ENCODE data around the gene BMPR2. TPM values are rescaled to one million over a fixed set of nuclear protein-coding genes. Genes with fewer than 3 reads are reported as not detected.

Gene BMPR2
- total and polyA plus RNA-seq, 10 donors = 3.2 to 71.3 (median 50.4) TPM

GRCh38 chr2:202583709-202584219, 207.6 kb downstream of the BMPR2 start:
- DNase-seq = no peak
- Histone ChIP-seq H3K4me1 (peaks cover 3 to 6% (median 5%) of the 10 kb centered on the region in 6 donors), H3K27me3 (replicated peaks in 1 of 7) (no peaks in the 10 kb centered on the region), H3K36me3 (no peaks in the 10 kb centered on the region), H3K27ac (no peak overlapping the region), H3K9me3 (peaks cover 0 to 9% (median 5%) of the 10 kb centered on the region in 8 donors), H3K4me3 (no peak overlapping the region)
- TF ChIP-seq POLR2A (IDR thresholded peaks at IDR 0.05) (no peak), CTCF (IDR thresholded peaks at IDR 0.05 in 8 of 11, conservative IDR thresholded peaks at IDR 0.05 in 3 of 11) (no peak), POLR2AphosphoS5 (IDR thresholded peaks at IDR 0.05) (no peak)
- WGBS, 5 donors = 86 to 97% (median 95%) methylated on average over 2 of the region's 2 CpGs
- intact Hi-C loops (cut with DNase I; ENCODE audit: low total_unique reads) = no loop called here

GRCh38 chr2:202588647-202589581, 212.8 kb downstream of the BMPR2 start:
- WGBS, 5 donors = 31 to 44% (median 38%) methylated on average over 15 to 17 of the region's 17 CpGs
- Histone ChIP-seq H3K27ac (no peak overlapping the region), H3K36me3 (no peaks in the 10 kb centered on the region), H3K9me3 (peaks cover 0 to 7% (median 3%) of the 10 kb centered on the region in 8 donors), H3K4me3 (peak overlapping the region in 1 of 8 donors; percentile 49), H3K4me1 (peaks cover 6 to 11% (median 9%) of the 10 kb centered on the region in 6 donors), H3K27me3 (replicated peaks in 1 of 7) (no peaks in the 10 kb centered on the region)
- TF ChIP-seq CTCF (IDR thresholded peaks at IDR 0.05 in 8 of 11, conservative IDR thresholded peaks at IDR 0.05 in 3 of 11) = peak; percentile 71 to 96 (median 91)
- TF ChIP-seq POLR2AphosphoS5 (IDR thresholded peaks at IDR 0.05) = peak in 1 of 3 donors; percentile 60
- no peak for TF ChIP-seq POLR2A (IDR thresholded peaks at IDR 0.05)
- DNase-seq = peak; percentile 84
- intact Hi-C loops (cut with DNase I; ENCODE audit: low total_unique reads) = loop anchor here (5.0 kb wide), 1 partner anchor 283 kb away; the partner anchor contains the start of gene ICA1L

GRCh38 chr2:202589582-202589949, 213.4 kb downstream of the BMPR2 start:
- WGBS, 5 donors = 83 to 98% (median 92%) methylated on average over 3 to 4 of the region's 4 CpGs
- TF ChIP-seq POLR2AphosphoS5 (IDR thresholded peaks at IDR 0.05) (no peak), CTCF (IDR thresholded peaks at IDR 0.05 in 8 of 11, conservative IDR thresholded peaks at IDR 0.05 in 3 of 11) (no peak), POLR2A (IDR thresholded peaks at IDR 0.05) (no peak)
- peaks cover 0 to under 1% (median 0%) of the 10 kb centered on the region in 8 donors for H3K9me3 ChIP-seq
- no peak for DNase-seq
- H3K4me3 ChIP-seq = no peak overlapping the region
- no peaks in the 10 kb centered on the region for H3K27me3 ChIP-seq (replicated peaks in 1 of 7)
- H3K36me3 ChIP-seq = no peaks in the 10 kb centered on the region
- peaks cover 6 to 11% (median 9%) of the 10 kb centered on the region in 6 donors for H3K4me1 ChIP-seq
- H3K27ac ChIP-seq = no peak overlapping the region
- intact Hi-C loops (cut with DNase I; ENCODE audit: low total_unique reads) = loop anchor here (5.0 kb wide), 1 partner anchor 283 kb away; the partner anchor contains the start of gene ICA1L

GRCh38 chr2:202592566-202592965, 216.4 kb downstream of the BMPR2 start:
- no peaks in the 10 kb centered on the region for H3K9me3 ChIP-seq
- intact Hi-C loops (cut with DNase I; ENCODE audit: low total_unique reads) = no loop called here
- no peaks in the 10 kb centered on the region for H3K36me3 ChIP-seq
- H3K27ac ChIP-seq = no peak overlapping the region
- no peak for DNase-seq
- H3K4me3 ChIP-seq = no peak overlapping the region
- WGBS, 5 donors = 90 to 97% (median 94%) methylated on average over 2 of the region's 2 CpGs
- TF ChIP-seq POLR2A (IDR thresholded peaks at IDR 0.05) = no peak
- peaks cover 6 to 11% (median 9%) of the 10 kb centered on the region in 6 donors for H3K4me1 ChIP-seq
- no peaks in the 10 kb centered on the region for H3K27me3 ChIP-seq (replicated peaks in 1 of 7)
